GM21576 (cell line): ENCODE measurements around the gene ZNF827.

Experiments used
- ATAC-seq: cut with Tn5 transposase; IDR thresholded peaks from one replicate; pipeline ENCODE4 v1.9.1; 2021; ENCODE audit warnings: mild to moderate bottlenecking, moderate library complexity; ENCODE audit not compliant: unreplicated experiment

Gene ZNF827

GRCh38 chr4:145934434-145935047 lies 4.1 kb downstream of the ZNF827 start:
- ATAC-seq = no peak

GRCh38 chr4:145933134-145933533 lies 5.5 kb downstream of the ZNF827 start:
- no peak for ATAC-seq

- no peak for ATAC-seq
Observed at GRCh38 chr4:145931403-145931802, 7.2 kb downstream of the ZNF827 start.

GRCh38 chr4:145930592-145930991 lies 8.0 kb downstream of the ZNF827 start:
- ATAC-seq = no peak

- ATAC-seq = no peak
Observed at GRCh38 chr4:145929415-145930178, 9.0 kb downstream of the ZNF827 start.

DNA sequence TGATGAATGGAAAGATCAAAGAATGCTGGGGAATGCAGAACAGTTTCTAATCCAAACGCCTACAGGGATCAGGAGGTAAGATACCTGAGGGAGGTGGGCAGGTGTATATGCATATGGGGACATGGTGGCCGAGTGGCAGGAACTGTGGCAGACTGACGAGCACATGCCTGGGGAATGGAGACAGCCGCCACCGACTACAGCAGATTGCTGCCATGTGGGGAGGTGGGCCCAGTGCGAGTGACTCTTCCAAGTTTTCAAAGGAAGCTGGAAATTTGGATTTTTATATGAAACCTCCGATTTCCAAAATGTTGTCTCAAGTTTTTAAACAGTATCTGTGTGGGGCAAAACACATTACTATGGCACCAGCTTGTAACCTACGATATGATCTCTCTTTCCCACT lies 9.9 kb downstream of the ZNF827 start:
- no peak for ATAC-seq

- no peak for ATAC-seq
Observed at GRCh38 chr4:145927030-145927429, 11.6 kb downstream of the ZNF827 start.

GRCh38 chr4:145921231-145921630 lies 17.4 kb downstream of the ZNF827 start:
- no peak for ATAC-seq

DNA sequence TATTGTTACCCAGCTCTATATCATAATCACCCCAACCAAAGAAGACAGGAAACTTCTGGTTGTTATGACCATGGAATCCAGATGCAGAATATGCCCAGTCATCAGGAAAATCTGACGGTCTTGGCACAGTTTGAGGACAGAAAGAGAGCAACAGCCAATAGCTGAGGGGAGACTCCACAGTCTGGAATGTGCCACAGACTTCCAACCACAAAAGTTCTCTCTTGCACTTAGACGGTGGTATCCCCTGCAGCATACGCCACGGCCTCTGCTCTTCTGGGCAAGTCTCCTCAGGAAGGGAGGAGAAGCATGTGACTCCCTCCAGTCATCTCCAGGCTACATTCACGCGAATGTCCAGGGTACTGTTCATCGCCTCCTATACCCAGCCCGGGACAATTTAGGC lies 18.4 kb downstream of the ZNF827 start:
- ATAC-seq = no peak

GRCh38 chr4:145912376-145912775 lies 26.2 kb downstream of the ZNF827 start:
- no peak for ATAC-seq

- no peak for ATAC-seq
Observed at GRCh38 chr4:145909773-145910172, 28.9 kb downstream of the ZNF827 start.

DNA sequence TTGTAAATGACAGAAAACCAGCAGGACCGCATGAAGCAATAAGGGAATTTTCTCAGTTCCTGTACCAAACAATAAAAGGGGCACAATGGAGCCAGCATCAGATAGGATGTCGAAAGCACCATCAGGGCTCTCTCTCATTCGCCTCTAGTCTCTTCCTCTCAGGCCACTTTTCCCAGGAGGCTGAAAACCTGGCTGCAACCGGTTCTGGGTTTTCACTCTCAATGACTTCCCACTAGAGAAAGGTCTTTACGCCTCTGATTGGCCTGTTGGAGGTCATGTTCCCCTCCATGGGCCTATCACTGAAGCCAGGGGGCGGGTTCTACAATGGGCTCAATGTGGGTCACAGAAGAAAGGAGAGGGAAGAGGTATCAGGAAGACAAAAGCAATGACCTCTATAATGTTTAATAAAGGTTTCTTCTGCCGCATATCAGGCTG lies 29.3 kb downstream of the ZNF827 start:
- no peak for ATAC-seq

GRCh38 chr4:145907812-145908211 lies 30.8 kb downstream of the ZNF827 start:
- ATAC-seq = no peak

DNA sequence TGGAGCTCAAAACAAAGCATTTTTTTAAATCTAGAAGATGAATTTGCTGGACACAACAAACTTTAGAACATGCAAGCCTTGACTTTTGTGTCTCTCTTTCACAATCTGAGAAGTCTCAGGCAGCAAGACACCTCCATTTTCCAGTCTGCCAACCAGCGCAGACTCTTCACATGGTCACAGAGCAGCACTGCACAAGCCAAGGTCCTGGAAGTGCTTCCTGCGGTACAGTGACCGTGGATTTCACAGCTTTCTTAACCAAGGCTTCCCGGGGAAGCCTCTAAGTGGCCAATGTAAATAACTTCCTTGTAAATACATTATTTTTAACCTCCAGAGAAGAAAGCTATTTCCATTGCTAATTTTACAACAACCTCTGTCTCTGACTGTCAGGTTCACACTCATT lies 31.2 kb downstream of the ZNF827 start:
- no peak for ATAC-seq

GRCh38 chr4:145904413-145905177 lies 34.0 kb downstream of the ZNF827 start:
- ATAC-seq = no peak

GRCh38 chr4:145902522-145902921 lies 36.1 kb downstream of the ZNF827 start:
- no peak for ATAC-seq

DNA sequence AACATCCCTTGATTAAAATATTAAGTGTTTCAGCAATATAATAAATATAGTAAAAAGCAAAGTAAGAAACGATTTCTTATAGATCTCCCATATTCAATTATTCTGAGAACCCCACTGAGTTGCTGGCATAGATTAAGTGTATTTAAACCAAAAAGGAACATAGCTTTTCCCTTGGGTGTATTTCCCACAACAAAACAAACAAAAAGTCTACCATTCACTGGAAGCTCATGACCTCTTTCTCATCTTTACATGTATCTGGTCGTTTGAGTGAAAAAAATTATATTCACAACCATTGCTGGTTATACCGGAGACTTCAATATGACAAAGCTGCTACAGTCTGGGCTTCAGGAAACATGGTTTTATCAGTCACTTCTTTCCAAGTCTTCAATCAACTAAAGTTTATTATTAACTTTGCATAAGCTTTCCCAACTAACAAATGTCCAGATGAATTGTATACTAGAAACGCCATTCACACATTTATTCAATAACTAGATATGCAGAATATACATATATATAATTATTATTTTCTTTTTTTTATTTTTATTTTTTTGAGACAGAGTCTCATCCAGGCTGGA lies 38.6 kb downstream of the ZNF827 start:
- ATAC-seq = no peak

- ATAC-seq = no peak
Observed at GRCh38 chr4:145898926-145899531, 39.6 kb downstream of the ZNF827 start.

GRCh38 chr4:145898466-145898865 lies 40.2 kb downstream of the ZNF827 start:
- ATAC-seq = no peak

GRCh38 chr4:145895056-145895455 lies 43.6 kb downstream of the ZNF827 start:
- no peak for ATAC-seq

DNA sequence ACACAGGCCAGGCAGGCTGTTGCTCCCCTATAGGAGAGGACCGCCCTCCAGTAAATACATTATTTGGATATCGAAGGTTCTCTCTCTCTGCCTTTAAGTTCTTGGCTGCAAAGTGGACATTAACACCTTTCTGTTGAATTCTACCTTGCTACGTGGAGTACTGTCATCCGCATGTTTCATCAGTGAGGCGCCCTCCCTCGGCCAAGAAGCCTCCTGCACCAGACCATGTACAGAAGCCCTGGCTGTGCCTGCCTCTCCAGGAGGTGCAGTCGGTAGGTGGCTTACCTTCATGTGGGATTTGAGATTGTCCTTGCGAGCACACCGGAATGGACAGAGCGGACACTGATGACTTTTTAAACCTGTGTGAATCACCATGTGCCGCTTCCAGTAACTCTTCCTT lies 46.7 kb downstream of the ZNF827 start:
- no peak for ATAC-seq
